HEK293 (cell line): ENCODE results near the gene RALGAPA2.

ENCODE experiments used
- ATF2 ChIP-seq: fragments of 450-650 bp; formaldehyde crosslinking; IDR thresholded peaks from 2 replicates; pipeline ENCODE4 v1.5.1; 2016; ENCODE audit warnings: missing biosample characterization, missing genetic modification characterization, low read depth
- CTCF ChIP-seq: fragments of 450-650 bp; formaldehyde crosslinking; IDR thresholded peaks from 2 replicates; pipeline ENCODE4 v1.5.1; 2016; ENCODE audit warnings: missing biosample characterization, missing genetic modification characterization
- MZF1 ChIP-seq: fragments of 450-650 bp; formaldehyde crosslinking; IDR thresholded peaks from 2 replicates; pipeline ENCODE4 v1.5.1; 2017; ENCODE audit warnings: missing biosample characterization, missing genetic modification characterization, borderline replicate concordance
- TRIM28 ChIP-seq: IDR thresholded peaks from 2 replicates; pipeline ENCODE4 v1.6.1; 2011; ENCODE audit warnings: low read length, control low read depth, borderline replicate concordance
- ZNF202 ChIP-seq: fragments of 450-650 bp; formaldehyde crosslinking; IDR thresholded peaks from 2 replicates; pipeline ENCODE4 v1.5.1; 2016; ENCODE audit warnings: missing biosample characterization, missing genetic modification characterization, borderline replicate concordance

GRCh38 chr20:20395903-20396568 lies 316.4 kb downstream of the RALGAPA2 start:
- TF ChIP-seq ATF2 (tag by site-specific recombination) (no peak), CTCF (tag by site-specific recombination) (no peak), MZF1 (tag by site-specific recombination) (no peak), ZNF202 (tag by site-specific recombination) (no peak), TRIM28 (no peak)
